ENCODE data around the gene SPPL2B. TPM values are rescaled to one million over a fixed set of nuclear protein-coding genes. Genes with fewer than 3 reads are reported as not detected.

Gene SPPL2B
- total RNA-seq, 4 donors from 2014 or later: 196 to 448 (median 270) TPM

GRCh38 chr19:2309734-2310362 is 18.6 kb upstream of the SPPL2B start:
- no peaks in the 10 kb centered on the region for H3K36me3 ChIP-seq
- H3K9me3 ChIP-seq: peaks cover 0 to 3% (median 0%) of the 10 kb centered on the region in 4 donors
- DNase-seq: no peak
- H3K4me3 ChIP-seq: no peak overlapping the region
- H3K27ac ChIP-seq: no peak overlapping the region
- TF ChIP-seq POLR2A (IDR thresholded peaks at IDR 0.05) (no peak), CTCF (IDR thresholded peaks at IDR 0.05) (no peak)
- peaks cover 0 to 29% of the 10 kb centered on the region in 2 donors for H3K27me3 ChIP-seq
- peaks cover 0 to 9% (median 2%) of the 10 kb centered on the region in 4 donors for H3K4me1 ChIP-seq

GRCh38 chr19:2311093-2311492 is 17.4 kb upstream of the SPPL2B start:
- Histone ChIP-seq H3K27me3 (peaks cover 0 to 29% of the 10 kb centered on the region in 2 donors), H3K36me3 (no peaks in the 10 kb centered on the region), H3K27ac (no peak overlapping the region), H3K4me1 (peaks cover 0 to 9% (median 2%) of the 10 kb centered on the region in 4 donors), H3K4me3 (no peak overlapping the region), H3K9me3 (peaks cover 0 to 3% (median 0%) of the 10 kb centered on the region in 4 donors)
- no peak for DNase-seq
- TF ChIP-seq CTCF (IDR thresholded peaks at IDR 0.05) (no peak), POLR2A (IDR thresholded peaks at IDR 0.05) (no peak)

GRCh38 chr19:2312820-2313501 is 15.5 kb upstream of the SPPL2B start:
- no peak for TF ChIP-seq CTCF (IDR thresholded peaks at IDR 0.05)
- TF ChIP-seq POLR2A (IDR thresholded peaks at IDR 0.05): no peak
- H3K36me3 ChIP-seq: no peaks in the 10 kb centered on the region
- peaks cover 0 to 7% (median 0%) of the 10 kb centered on the region in 4 donors for H3K4me1 ChIP-seq
- no peak overlapping the region for H3K4me3 ChIP-seq
- peaks cover 0 to 17% of the 10 kb centered on the region in 2 donors for H3K27me3 ChIP-seq
- H3K9me3 ChIP-seq: peaks cover 0 to 3% (median 0%) of the 10 kb centered on the region in 4 donors
- H3K27ac ChIP-seq: no peak overlapping the region
- no peak for DNase-seq

GRCh38 chr19:2315121-2315817 is 13.2 kb upstream of the SPPL2B start:
- TF ChIP-seq CTCF (IDR thresholded peaks at IDR 0.05) (no peak), POLR2A (IDR thresholded peaks at IDR 0.05) (no peak)
- peak overlapping the region in 1 of 4 donors; percentile 58 for H3K27ac ChIP-seq

GRCh38 chr19:2315818-2316353 is 12.6 kb upstream of the SPPL2B start:
- Histone ChIP-seq H3K9me3 (peaks cover 0 to 3% (median 0%) of the 10 kb centered on the region in 4 donors), H3K27me3 (peaks cover 0 to 12% of the 10 kb centered on the region in 2 donors), H3K4me1 (peaks cover 0 to 8% (median 3%) of the 10 kb centered on the region in 4 donors), H3K27ac (peak overlapping the region in 1 of 4 donors; percentile 58), H3K36me3 (no peaks in the 10 kb centered on the region), H3K4me3 (no peak overlapping the region)
- no peak for TF ChIP-seq POLR2A (IDR thresholded peaks at IDR 0.05)
- TF ChIP-seq CTCF (IDR thresholded peaks at IDR 0.05): peak; percentile 23 to 72 (median 50)
- peak; percentile 64 to 80 (median 69) for DNase-seq

More at GRCh38 chr19:2315121-2315817, 13.2 kb upstream of the SPPL2B start:
- Histone ChIP-seq H3K36me3 (no peaks in the 10 kb centered on the region), H3K9me3 (peaks cover 0 to 3% (median 0%) of the 10 kb centered on the region in 4 donors), H3K4me1 (peaks cover 0 to 8% (median 3%) of the 10 kb centered on the region in 4 donors), H3K4me3 (no peak overlapping the region), H3K27me3 (peaks cover 0 to 12% of the 10 kb centered on the region in 2 donors)
- DNase-seq: no peak

All from Peyer's patch (tissue), 4 donors.